Osteoblast (primary cell): ENCODE data around the gene DPM3. TPM values are rescaled to one million over a fixed set of nuclear protein-coding genes. Genes with fewer than 3 reads are reported as not detected.
A peak's percentile ranks its signal among the peaks of the same experiment; 100 is the strongest.

Experiments used
- DNase-seq: peaks from one replicate; pipeline ENCODE4 v3.0.0; 2011; ENCODE audit warnings: low spot score, mixed read lengths; ENCODE audit not compliant: insufficient read length; ENCODE audit errors: missing footprints
- H2AFZ ChIP-seq: 2 replicates; pipeline ENCODE4 v1.6.0; 2011; ENCODE audit warnings: mild to moderate bottlenecking, low read length
- H3K27ac ChIP-seq: 2 replicates; pipeline ENCODE4 v1.5.1; 2011; ENCODE audit warnings: mild to moderate bottlenecking, low read depth, low read length, moderate library complexity
- H3K27me3 ChIP-seq: 2 replicates; pipeline ENCODE4 v1.6.0; 2012; ENCODE audit warnings: mild to moderate bottlenecking, control low read depth, inconsistent platforms, low read length, moderate library complexity; ENCODE audit not compliant: insufficient read depth
- H3K36me3 ChIP-seq: 2 replicates; pipeline ENCODE4 v1.5.1; 2011; ENCODE audit warnings: mild to moderate bottlenecking, low read length, control low read depth, moderate library complexity; ENCODE audit not compliant: insufficient read depth
- H3K4me1 ChIP-seq: 2 replicates; pipeline ENCODE4 v1.5.1; 2011; ENCODE audit warnings: mild to moderate bottlenecking, low read length, control low read depth, moderate library complexity; ENCODE audit not compliant: insufficient read depth
- H3K4me2 ChIP-seq: 2 replicates; pipeline ENCODE4 v1.6.0; 2011; ENCODE audit warnings: mild to moderate bottlenecking, low read length; ENCODE audit not compliant: insufficient read depth
- H3K4me3 ChIP-seq: fragments of 200-600 bp; sonication (generic); 3 replicates; pipeline ENCODE4 v1.5.1; 2012; ENCODE audit warnings: mild to moderate bottlenecking, low read length, inconsistent platforms; ENCODE audit not compliant: insufficient read depth
- H3K79me2 ChIP-seq: 2 replicates; pipeline ENCODE4 v1.6.0; 2012; ENCODE audit warnings: mild to moderate bottlenecking, low read length, control low read depth, inconsistent platforms; ENCODE audit not compliant: insufficient read depth
- H3K9me3 ChIP-seq: 2 replicates; pipeline ENCODE4 v1.5.1; 2011; ENCODE audit warnings: low read depth, low read length, control low read depth
- H4K20me1 ChIP-seq: 2 replicates; pipeline ENCODE4 v1.6.0; 2012; ENCODE audit warnings: mild to moderate bottlenecking, low read length, control low read depth; ENCODE audit not compliant: insufficient read depth
- CTCF ChIP-seq: IDR thresholded peaks from 2 replicates; pipeline ENCODE4 v1.5.1; 2011; ENCODE audit warnings: mild to moderate bottlenecking, low read depth, low read length, moderate library complexity; ENCODE audit errors: extremely low read depth
- total RNA-seq: library from RNA; depleted of rRNA; stranded (reverse); fragments of >200 nt; gene quantifications from 2 replicates; pipeline ENCODE4 v1.2.3, GENCODE V29; 2012

Gene DPM3
- total RNA-seq, 1 donor: 34.4 TPM

GRCh38 chr1:155176544-155177071 lies 36.3 kb upstream of the DPM3 start:
- no peak overlapping the region for H3K27ac ChIP-seq
- no peaks in the 10 kb centered on the region for H3K9me3 ChIP-seq
- peak; percentile 100 for DNase-seq
- no peak overlapping the region for H3K4me2 ChIP-seq
- H3K27me3 ChIP-seq: no peaks in the 10 kb centered on the region
- H3K4me3 ChIP-seq: no peak overlapping the region
- TF ChIP-seq CTCF: peak; percentile 97
- H2AFZ ChIP-seq: no peak overlapping the region
- no peaks in the 10 kb centered on the region for H4K20me1 ChIP-seq
- peaks cover 17% of the 10 kb centered on the region for H3K4me1 ChIP-seq
- H3K79me2 ChIP-seq: peaks cover 15% of the 10 kb centered on the region
- no peaks in the 10 kb centered on the region for H3K36me3 ChIP-seq

- no peak overlapping the region for H3K4me2 ChIP-seq
- H3K9me3 ChIP-seq: no peaks in the 10 kb centered on the region
- DNase-seq: peak; percentile 73
- no peak overlapping the region for H3K4me3 ChIP-seq
- peaks cover 19% of the 10 kb centered on the region for H3K79me2 ChIP-seq
- no peak for TF ChIP-seq CTCF
- H2AFZ ChIP-seq: no peak overlapping the region
- no peaks in the 10 kb centered on the region for H3K27me3 ChIP-seq
- peaks cover 17% of the 10 kb centered on the region for H3K4me1 ChIP-seq
- H3K27ac ChIP-seq: no peak overlapping the region
- peaks cover under 1% of the 10 kb centered on the region for H4K20me1 ChIP-seq
- peaks cover 1% of the 10 kb centered on the region for H3K36me3 ChIP-seq
Observed at GRCh38 chr1:155175927-155176371, 35.6 kb upstream of the DPM3 start.

- no peak for TF ChIP-seq CTCF
- H3K27me3 ChIP-seq: no peaks in the 10 kb centered on the region
- peaks cover 17% of the 10 kb centered on the region for H3K4me1 ChIP-seq
- H3K36me3 ChIP-seq: peaks cover 7% of the 10 kb centered on the region
- H4K20me1 ChIP-seq: peaks cover 4% of the 10 kb centered on the region
- H3K4me2 ChIP-seq: no peak overlapping the region
- H3K4me3 ChIP-seq: no peak overlapping the region
- no peak overlapping the region for H3K27ac ChIP-seq
- H3K79me2 ChIP-seq: peaks cover 22% of the 10 kb centered on the region
- no peak overlapping the region for H2AFZ ChIP-seq
- peak; percentile 58 for DNase-seq
- H3K9me3 ChIP-seq: no peaks in the 10 kb centered on the region
Observed at GRCh38 chr1:155175281-155175926, 35.1 kb upstream of the DPM3 start.
